ENCODE results near the gene CFAP73.

The CFAP73 gene

DNA sequence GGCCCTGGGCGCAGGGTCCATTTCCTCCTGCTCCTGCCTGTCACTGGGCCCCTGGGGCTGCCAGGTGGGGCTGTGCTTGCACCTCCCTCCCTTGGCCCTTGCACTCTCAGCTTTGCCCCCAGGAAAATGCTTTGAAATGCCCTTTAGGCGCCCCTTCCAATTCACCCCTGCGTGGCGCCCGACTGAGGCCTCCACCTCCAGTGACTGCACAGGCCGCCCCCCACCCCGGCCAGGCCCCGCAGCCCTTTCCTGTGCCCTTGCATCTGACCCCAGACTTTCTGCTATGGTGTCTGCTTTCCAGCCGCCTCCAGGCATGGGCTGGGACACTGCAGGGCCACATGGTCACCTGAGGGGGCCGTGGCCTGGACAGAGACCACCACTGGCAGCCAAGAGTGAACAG, 18.3 kb downstream of the CFAP73 start:
- no peak for DNase-seq

- DNase-seq = no peak
Measured at GRCh38 chr12:113169697-113170096, 20.2 kb downstream of the CFAP73 start.

DNA sequence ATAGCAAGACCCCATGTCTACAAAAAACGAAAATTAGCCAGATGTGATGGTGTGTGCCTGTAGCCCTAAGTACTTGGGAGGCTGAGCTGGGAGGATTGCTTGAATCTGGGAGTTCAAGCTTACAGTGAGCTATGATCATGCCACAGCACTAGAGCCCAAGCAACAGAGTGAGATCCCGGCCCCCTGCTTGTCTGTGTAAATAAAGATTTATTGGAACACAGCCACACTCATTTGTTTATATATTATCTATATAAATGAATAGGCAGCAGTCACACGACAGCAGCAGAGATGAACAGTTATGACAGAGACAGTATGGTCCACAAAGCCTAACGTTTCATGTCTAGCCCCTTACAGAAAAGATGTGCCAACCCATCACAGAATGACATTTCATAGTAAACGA, 20.9 kb downstream of the CFAP73 start:
- DNase-seq = no peak

DNA sequence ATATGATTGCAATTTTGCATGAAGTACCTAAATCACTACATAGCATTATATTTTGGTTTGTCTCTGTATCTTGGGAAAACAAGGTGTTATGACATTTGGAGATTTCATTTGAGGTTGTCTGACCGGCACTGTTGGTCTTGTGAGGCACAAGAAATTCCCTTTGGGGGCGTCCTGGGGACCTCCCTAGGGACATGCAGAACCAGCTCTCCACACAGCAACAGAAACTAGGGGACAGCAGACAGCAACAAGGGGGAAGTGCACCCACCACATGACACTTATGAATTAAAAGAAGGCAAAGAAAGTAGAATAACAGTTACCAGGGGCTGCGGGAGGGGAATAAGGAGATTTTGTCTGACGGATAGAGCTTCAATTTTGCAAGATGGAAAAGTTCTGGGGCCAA, 21.4 kb downstream of the CFAP73 start:
- no peak for DNase-seq

GRCh38 chr12:113171543-113171942, 22.0 kb downstream of the CFAP73 start:
- no peak for DNase-seq

GRCh38 chr12:113172185-113172584, 22.7 kb downstream of the CFAP73 start:
- DNase-seq = no peak

- DNase-seq = no peak
Measured at GRCh38 chr12:113173081-113173698, 23.7 kb downstream of the CFAP73 start.

GRCh38 chr12:113174461-113175384, 25.2 kb downstream of the CFAP73 start:
- peak; percentile 86 for DNase-seq

DNA sequence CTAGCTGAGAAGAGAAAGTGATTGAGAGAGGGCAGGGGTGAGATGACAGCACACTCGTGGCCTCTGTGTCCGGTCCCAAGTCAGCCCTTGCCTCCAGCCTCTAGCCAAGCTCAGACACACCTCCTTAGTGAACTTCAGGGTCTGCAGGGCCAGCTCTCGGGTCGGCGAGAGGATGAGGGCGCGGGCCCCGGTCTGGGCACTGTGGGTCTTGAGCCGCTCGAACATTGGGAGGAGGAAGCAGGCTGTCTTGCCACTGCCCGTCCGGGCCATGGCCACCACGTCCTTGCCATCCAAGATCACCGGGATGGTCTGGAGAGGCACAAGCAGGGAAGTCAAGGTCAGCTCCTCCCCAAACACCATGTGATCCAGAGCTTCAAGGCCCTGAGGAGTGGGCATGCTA, 29.5 kb downstream of the CFAP73 start:
- DNase-seq = no peak

- no peak for DNase-seq
Measured at GRCh38 chr12:113180333-113180732, 30.8 kb downstream of the CFAP73 start.

- DNase-seq = no peak
Measured at GRCh38 chr12:113181975-113182374, 32.5 kb downstream of the CFAP73 start.

GRCh38 chr12:113183030-113183589, 33.6 kb downstream of the CFAP73 start:
- no peak for DNase-seq

- no peak for DNase-seq
Measured at GRCh38 chr12:113184098-113184899, 34.8 kb downstream of the CFAP73 start.

GRCh38 chr12:113184900-113185179, 35.3 kb downstream of the CFAP73 start:
- DNase-seq = peak; percentile 94

- peak; percentile 89 for DNase-seq
Measured at GRCh38 chr12:113185180-113186032, 35.9 kb downstream of the CFAP73 start, which contains the start of the genes DDX54 and RITA1. Gene DDX54 (minus strand): TSS chr12:113185478. CDS start chr12:113185451, 27 bp downstream. Gene RITA1 (plus strand): TSS chr12:113185721. CDS start chr12:113186747, 1,026 bp downstream.

GRCh38 chr12:113186033-113186365, 36.5 kb downstream of the CFAP73 start:
- peak; percentile 35 for DNase-seq

- no peak for DNase-seq
Measured at GRCh38 chr12:113186666-113187325, 37.3 kb downstream of the CFAP73 start.

- DNase-seq = no peak
Measured at GRCh38 chr12:113189361-113189760, 39.8 kb downstream of the CFAP73 start.

DNA sequence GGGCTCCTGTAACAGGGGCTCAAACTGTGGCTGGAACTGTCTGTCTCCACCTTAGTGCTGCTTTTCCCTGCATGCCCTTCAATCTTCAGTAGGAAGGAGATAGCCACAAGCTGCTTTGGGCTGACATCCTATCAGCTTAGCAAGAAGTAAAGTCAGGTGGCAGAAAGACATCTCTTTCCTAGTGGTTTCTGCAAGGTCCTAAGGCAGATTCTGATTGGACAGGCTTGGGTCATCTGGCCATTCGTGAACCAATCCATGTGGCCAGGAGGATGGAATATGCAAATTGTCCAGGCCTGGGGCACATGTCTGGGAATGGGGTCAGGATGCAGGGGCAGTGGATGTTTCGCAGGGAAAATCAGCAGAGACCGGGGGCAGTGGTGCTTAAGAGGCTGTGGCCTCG, 41.2 kb downstream of the CFAP73 start:
- DNase-seq = peak; percentile 9

DNA sequence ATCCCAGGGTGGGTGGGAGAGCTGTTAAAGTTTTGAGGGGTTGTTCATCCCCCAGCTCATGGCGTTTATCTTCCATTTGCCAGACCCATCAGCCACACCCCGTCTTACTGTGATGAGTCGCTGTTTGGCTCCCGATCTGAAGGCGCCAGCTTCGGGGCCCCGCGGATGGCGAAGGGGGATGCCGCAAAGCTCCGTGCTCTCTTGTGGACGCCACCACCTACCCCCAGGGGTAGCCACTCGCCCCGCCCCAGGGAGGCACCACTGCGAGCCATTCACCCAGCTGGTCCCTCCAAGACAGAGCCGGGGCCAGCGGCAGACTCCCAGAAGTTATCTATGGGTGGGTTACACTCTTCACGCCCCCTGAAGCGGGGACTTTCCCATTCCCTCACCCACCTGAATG, 41.7 kb downstream of the CFAP73 start:
- DNase-seq = no peak

DNA sequence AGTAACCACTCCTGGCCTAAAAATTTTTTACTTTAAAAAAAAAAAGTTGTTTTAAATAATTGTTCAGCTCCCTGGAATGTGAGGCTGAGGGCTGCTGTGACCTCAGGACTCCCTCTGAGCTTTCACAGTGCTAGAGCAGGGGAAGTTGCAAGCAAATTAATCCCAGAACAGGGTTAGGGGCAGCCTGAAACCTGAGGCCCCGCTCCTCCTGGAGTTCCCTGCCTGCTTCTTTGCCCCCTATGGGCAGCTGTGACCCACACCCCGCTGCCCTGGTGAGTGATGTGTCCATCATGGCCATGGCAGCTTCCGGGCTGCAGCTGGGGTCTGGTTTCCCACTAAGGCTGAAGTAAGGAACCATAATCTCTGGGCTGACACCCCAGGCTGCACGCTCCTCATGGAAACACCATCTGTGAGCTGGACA, 45.5 kb downstream of the CFAP73 start:
- DNase-seq = no peak

GRCh38 chr12:113195598-113195997, 46.1 kb downstream of the CFAP73 start:
- DNase-seq = no peak

All from activated CD4-positive, alpha-beta T cell treated with anti-CD3 and anti-CD28 coated beads, Interleukin-2, Interleukin-6, amounts not matched to agents 100 ng/mL and 50 ng/mL, durations not matched to agents 16 hours and 8 hours (primary cell).